ENCODE results near the gene ELF1. TPM values are rescaled to one million over a fixed set of nuclear protein-coding genes. Genes with fewer than 3 reads are reported as not detected.

The ELF1 gene
- total and polyA plus RNA-seq, 11 donors, result 7.7 to 75.4 (median 33.5) TPM

DNA sequence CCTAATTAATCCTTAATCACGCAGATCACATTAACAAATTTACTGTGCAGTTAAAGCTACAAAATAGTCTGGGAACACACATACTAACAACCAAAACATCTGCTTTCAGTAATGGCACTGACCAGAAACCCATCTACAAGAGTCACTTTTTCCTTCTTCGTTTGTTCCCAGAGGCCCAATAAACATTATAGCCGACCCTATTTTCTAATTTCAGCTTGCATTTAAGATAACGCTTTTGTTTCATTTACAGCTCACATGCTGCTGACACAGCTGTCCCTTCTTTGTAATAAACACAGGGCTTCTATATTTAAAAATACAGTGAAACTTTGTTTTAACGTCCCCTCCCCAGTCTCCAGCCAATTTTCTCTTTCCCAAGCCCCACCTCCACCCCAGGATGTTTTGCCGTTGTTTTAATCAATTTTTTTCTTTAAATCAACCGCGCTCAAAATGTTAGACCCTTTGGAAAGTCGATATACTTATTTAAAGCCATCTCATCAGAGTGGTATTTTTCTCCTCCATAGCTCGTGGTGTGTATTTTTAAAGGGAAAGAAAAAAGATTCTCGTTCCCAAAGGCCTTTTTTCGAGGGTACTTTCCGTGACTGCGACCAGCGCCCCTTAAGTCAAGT, 40.5 kb upstream of the ELF1 start:
- intact Hi-C loops (cut with DNase I), result loop anchor here (1.0 to 10.0 kb wide), 19 partner anchors 42 to 985 kb away; partner anchors contain the start of genes MRPS31 (in 4 of the 10), SLC25A15 (in 3 of the 10), KBTBD6 (in 2 of the 10) and DGKH (in 1 of the 10)
- H3K27me3 ChIP-seq, result no peaks in the 10 kb centered on the region
- H3K36me3 ChIP-seq, result peaks cover 0 to 19% (median 7%) of the 10 kb centered on the region in 9 donors
- peaks cover 3 to 73% (median 64%) of the 10 kb centered on the region in 12 donors for H3K4me1 ChIP-seq
- no peaks in the 10 kb centered on the region for H3K9me3 ChIP-seq
- WGBS, 4 donors, result 1 to 2% (median 1%) methylated on average over 15 of the region's 15 CpGs
- peak overlapping the region; percentile 54 to 90 (median 79) for H3K4me3 ChIP-seq
- TF ChIP-seq POLR2A (IDR thresholded peaks at IDR 0.05), result no peak
- ATAC-seq (no peak), DNase-seq (no peak)
- peak overlapping the region; percentile 92 to 100 (median 98) for H3K27ac ChIP-seq

DNA sequence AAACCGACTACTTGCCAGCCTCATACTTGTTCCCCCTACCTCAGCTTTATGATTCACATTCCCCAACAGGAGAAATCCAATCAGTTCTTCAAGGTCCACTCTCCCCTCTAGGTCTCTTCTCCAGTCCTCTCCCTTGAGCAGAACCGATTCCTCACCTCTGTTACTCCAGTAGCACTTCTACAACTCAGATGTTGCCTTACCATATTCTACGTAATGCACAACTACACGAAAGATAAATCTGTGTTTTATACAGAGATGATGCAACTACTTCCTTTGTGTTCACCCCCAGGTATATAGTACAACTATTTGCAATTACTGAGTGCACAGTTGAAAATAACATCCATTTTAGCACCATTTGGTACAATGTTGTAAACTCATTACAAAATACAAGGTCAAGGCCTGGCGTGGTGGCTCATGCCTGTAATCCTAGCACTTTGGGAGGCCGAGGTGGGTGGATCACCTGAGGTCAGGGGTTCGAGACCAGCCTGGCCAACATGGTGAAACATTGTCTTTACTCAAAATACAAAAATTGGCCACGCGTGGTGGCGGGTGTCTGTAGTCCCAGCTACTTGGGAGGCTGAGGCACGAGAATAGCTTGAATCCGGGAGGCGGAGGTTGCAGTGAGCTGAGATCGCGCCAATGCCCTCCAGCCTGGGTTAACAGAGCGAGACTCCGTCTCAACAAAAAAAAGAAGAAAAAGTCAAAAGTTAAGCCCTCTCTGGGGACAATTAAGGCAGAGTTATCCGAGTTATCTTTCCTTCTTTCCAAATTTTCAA, 39.4 kb upstream of the ELF1 start:
- Histone ChIP-seq H3K9me3 (no peaks in the 10 kb centered on the region), H3K27ac (peak overlapping the region in 11 of 12 donors; percentile 92 to 100 (median 99)), H3K36me3 (peaks cover 0 to 8% (median 0%) of the 10 kb centered on the region in 9 donors), H3K4me1 (peaks cover 3 to 73% (median 64%) of the 10 kb centered on the region in 12 donors), H3K27me3 (no peaks in the 10 kb centered on the region), H3K4me3 (peak overlapping the region in 11 of 12 donors; percentile 11 to 90 (median 80))
- intact Hi-C loops (cut with DNase I), result loop anchor here in 6 of 10 donors (5.0 to 10.0 kb wide), 4 partner anchors 41 to 134 kb away; partner anchors contain the start of gene ELF1 (in 1 of the 6)
- DNase-seq, result peak in 1 of 5 donors; percentile 43
- WGBS, 4 donors, result 78 to 87% (median 82%) methylated on average over 18 of the region's 18 CpGs
- ATAC-seq, result no peak
- TF ChIP-seq, protein P1, sequence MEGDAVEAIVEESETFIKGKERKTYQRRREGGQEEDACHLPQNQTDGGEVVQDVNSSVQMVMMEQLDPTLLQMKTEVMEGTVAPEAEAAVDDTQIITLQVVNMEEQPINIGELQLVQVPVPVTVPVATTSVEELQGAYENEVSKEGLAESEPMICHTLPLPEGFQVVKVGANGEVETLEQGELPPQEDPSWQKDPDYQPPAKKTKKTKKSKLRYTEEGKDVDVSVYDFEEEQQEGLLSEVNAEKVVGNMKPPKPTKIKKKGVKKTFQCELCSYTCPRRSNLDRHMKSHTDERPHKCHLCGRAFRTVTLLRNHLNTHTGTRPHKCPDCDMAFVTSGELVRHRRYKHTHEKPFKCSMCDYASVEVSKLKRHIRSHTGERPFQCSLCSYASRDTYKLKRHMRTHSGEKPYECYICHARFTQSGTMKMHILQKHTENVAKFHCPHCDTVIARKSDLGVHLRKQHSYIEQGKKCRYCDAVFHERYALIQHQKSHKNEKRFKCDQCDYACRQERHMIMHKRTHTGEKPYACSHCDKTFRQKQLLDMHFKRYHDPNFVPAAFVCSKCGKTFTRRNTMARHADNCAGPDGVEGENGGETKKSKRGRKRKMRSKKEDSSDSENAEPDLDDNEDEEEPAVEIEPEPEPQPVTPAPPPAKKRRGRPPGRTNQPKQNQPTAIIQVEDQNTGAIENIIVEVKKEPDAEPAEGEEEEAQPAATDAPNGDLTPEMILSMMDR (IDR thresholded peaks at IDR 0.05), result no peak
- no peak for TF ChIP-seq POLR2A (IDR thresholded peaks at IDR 0.05)

DNA sequence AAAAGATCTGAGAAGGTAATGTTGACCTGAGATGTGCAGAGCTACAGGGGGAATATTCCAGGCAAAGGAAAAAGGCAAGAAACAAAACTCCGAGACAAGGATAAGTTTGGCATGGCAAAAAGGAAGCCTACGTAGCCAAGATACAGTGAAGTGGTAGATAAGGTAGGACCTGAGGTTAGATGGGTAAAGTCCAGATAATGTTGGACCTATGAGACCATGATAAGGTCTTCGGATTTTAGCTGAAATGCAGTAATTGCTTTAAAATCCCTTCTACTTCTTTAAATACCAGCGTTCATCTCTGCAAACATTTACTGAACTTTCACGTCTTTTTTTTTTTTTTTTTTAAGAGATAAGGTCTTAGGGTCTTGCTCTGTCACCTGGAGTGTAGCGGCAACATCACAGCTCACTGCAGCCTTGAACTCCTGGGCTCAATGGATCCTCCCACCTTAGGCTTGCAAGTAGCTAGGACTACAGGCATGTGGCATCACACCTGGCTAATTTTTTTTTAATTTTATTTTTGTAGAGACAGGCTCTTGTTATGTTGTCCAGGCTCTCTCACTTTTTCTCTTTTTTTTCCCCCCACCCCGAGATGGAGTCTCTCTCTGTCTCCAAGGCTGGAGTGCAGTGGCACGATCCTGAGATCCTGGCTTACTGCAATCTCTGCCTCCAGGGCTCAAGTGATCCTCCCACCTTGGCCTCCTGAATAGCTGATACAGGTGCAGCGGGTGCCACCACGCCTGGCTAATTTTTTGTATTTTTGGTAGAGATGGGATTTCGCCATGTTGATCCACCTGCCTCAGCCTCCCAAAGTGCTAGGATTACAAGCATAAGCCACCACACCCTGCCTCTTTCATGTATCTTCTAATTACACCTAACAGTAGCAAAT, 38.0 kb upstream of the ELF1 start:
- peaks cover 0 to 6% (median 0%) of the 10 kb centered on the region in 9 donors for H3K36me3 ChIP-seq
- TF ChIP-seq POLR2A (IDR thresholded peaks at IDR 0.05), result no peak
- TF ChIP-seq, protein P1 (IDR thresholded peaks at IDR 0.05), result no peak
- WGBS, 4 donors, result 67 to 75% (median 72%) methylated on average over 11 of the region's 11 CpGs
- peak overlapping the region in 10 of 12 donors; percentile 10 to 99 (median 98) for H3K27ac ChIP-seq
- no peaks in the 10 kb centered on the region for H3K9me3 ChIP-seq
- H3K27me3 ChIP-seq, result no peaks in the 10 kb centered on the region
- intact Hi-C loops (cut with DNase I), result loop anchor here in 6 of 10 donors (5.0 to 10.0 kb wide), 4 partner anchors 40 to 132 kb away; partner anchors contain the start of gene ELF1 (in 1 of the 6)
- ATAC-seq, result no peak
- peak overlapping the region in 1 of 12 donors; percentile 78 for H3K4me3 ChIP-seq
- no peak for DNase-seq
- H3K4me1 ChIP-seq, result peaks cover 0 to 75% (median 64%) of the 10 kb centered on the region in 12 donors

DNA sequence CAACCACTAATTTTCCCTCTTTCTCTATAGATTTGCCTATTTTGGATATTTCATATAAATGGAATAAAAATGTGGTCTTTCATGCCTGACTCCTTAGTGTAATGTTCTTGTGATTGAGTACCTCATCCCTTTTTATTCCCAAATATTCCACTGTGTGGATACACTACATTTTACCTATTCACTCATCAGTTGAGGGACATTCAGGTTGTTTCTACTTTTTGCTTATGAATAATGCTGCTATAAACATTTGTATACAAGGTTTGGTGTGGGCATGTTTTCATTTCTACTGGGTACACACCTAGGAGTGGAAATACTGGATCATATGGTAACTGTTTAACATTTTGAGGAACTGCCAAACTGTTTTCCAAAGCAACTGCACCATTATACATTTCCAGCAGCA, 37.1 kb upstream of the ELF1 start:
- Histone ChIP-seq H3K9me3 (no peaks in the 10 kb centered on the region), H3K4me1 (peaks cover 0 to 81% (median 67%) of the 10 kb centered on the region in 12 donors), H3K27me3 (no peaks in the 10 kb centered on the region), H3K4me3 (no peak overlapping the region), H3K36me3 (peaks cover 0 to 6% (median 0%) of the 10 kb centered on the region in 9 donors), H3K27ac (peak overlapping the region in 5 of 12 donors; percentile 10 to 99 (median 51))
- DNase-seq (no peak), ATAC-seq (no peak)
- TF ChIP-seq, protein P1 (IDR thresholded peaks at IDR 0.05), result no peak
- no peak for TF ChIP-seq POLR2A (IDR thresholded peaks at IDR 0.05)
- intact Hi-C loops (cut with DNase I), result loop anchor here in 6 of 10 donors (5.0 to 10.0 kb wide), 4 partner anchors 39 to 131 kb away; partner anchors contain the start of gene ELF1 (in 1 of the 6)
